HG03571 (cell line): ENCODE measurements around the gene LRRC8C.
"Not testable (repeated sequence)": the region's sequence is repeated elsewhere in the genome, so short reads cannot be mapped to it uniquely, and the experiment has no call there.

Source experiments
- ATAC-seq: cut with Tn5 transposase; IDR thresholded peaks from one replicate; pipeline ENCODE4 v1.9.1; 2021; ENCODE audit not compliant: unreplicated experiment

The LRRC8C gene

GRCh38 chr1:89632657-89633247 lies at the start of gene LRRC8C:
Gene LRRC8C (plus strand): TSS chr1:89633120. CDS start chr1:89686474, 53,354 bp downstream.
- peak; percentile 86 for ATAC-seq

GRCh38 chr1:89584211-89584610 lies 48.7 kb upstream of the LRRC8C start:
- no peak for ATAC-seq

DNA sequence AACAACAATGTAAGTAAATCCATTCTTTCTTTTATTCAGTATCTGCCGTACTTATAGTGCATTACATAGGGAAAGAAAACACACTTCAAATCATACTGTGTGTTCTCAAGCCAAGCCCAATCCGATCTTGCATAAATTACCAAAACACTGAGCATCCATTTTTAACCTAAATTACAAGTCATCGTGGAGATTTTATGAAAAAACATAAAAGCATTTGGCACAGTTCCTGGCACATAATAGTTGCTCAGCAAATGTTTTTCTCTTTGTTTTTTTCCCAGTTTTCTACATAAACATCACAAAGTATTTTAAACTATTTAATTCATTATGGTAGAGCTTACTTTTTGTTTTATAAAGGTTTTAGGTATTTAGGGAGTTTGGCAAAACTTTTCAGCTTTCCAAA lies 48.1 kb upstream of the LRRC8C start:
- ATAC-seq = no peak

DNA sequence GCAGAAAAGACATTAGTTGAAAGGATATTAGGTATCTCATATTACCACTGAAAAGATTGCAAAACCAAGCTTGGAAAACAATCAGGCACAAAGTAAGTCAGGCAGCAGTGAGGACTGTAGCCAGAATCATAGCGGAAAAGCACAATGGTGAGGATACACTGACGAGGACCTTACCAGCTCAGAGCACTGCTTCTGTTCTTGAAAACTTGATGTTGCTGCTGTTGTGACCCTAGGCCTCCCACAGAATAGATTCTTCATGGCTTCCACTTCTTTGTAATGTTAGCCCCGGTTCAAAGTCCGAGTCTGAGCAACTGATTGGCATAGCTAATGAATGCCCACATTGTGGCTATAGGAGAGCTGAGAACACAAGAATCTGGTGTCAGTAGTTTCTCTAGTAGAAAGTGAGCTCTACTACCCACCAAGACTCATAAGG lies 45.2 kb upstream of the LRRC8C start:
- ATAC-seq = no peak

- ATAC-seq = no peak
Observed at GRCh38 chr1:89588480-89588879, 44.4 kb upstream of the LRRC8C start.

DNA sequence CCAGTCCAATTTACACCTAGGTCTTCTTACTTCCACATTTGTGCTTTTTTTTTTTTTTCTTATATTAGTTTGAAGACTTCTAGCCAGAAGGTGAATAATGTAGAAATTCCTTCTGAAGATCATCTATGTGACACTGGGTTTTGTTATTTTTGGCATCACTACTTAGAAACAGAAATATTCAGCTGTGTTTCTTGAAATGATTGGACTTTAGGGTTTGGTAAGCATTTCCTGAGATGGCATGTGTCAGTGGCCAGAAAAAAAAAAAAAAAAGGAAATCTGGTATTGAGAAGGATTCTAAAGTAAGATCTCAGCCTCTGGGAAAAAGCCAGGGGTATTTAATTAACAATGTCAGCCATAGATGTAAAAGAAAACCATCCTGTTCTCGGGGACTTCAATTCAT lies 43.4 kb upstream of the LRRC8C start:
- no peak for ATAC-seq

DNA sequence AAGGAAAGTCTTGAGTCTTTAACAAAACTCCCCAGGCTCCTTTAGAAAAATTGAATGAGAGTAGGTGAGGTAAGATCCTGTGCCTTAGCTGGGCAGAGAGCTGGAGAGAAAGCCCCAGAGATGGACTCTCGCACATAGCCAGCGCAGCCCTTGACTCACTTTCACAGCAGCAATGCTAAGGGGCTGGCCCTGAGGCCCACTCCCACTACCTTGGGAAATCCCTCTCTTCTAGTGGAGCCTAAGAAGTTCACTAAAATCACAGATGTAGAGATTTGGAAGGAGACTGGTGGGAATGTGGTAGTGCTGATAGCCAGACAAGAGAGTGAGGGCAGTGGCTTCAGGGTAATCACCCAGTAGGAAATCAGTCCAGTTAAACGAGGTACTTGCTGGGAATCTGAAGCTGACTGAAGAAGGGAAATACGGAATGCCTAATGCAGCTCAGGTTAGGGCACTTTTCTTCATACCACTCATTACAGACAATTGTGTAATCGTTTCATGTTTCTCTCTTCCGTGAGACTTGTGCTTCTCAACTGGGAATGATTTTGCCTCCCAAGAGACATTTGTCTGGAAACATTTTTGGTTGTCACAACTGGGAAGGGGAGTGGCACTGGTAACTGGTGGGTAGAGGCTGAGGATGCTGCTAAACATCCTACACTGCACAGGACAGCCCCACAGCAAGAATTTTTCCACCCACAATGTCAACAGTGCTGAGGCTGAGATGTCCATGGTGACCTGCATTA lies 42.4 kb upstream of the LRRC8C start:
- ATAC-seq = no peak

GRCh38 chr1:89592861-89593302 lies 40.0 kb upstream of the LRRC8C start:
- not testable (repeated sequence) for ATAC-seq

- ATAC-seq = no peak
Observed at GRCh38 chr1:89594096-89594740, 38.7 kb upstream of the LRRC8C start.

GRCh38 chr1:89596698-89597097 lies 36.2 kb upstream of the LRRC8C start:
- ATAC-seq = no peak

DNA sequence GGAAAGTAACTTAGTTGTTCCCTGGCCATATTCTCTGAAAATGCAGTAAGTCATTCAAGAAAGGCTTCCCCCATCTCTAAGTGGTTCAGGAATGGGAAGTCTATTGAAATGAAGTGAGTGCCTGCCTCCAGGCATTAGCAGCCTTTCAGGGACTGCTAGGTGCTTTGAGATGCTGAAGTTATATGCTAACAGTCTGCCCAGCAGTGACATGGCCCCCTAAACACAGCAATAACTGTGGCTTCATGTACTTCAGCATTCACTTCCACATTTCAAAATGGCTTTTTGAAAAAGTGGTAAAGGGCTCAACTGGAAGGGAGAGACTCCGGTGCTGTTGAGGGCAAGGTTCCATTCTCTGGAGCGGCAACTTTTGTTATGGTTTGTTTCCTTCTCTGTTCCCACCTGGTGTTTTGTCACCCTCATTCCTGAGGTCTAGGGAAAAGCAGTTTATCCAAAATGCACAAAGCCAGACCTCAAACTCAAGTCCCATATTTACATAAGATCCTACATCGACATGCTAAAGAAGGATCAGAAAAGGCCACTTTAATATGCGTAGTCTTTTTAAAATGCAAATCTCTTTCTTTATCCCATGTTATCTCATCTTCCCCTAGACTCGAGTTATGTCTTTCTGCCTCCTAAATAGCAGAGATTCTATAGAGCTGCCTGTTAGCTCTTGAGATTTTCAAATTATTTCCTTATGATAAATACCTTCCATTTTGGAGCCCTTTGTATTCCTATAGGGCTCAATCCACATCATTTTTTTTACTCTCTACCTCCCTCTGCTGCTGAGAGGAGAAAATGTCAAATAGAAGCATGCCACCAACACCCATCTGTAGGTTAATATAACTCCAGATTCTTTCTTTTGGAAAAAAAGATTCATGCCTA lies 34.2 kb upstream of the LRRC8C start:
- no peak for ATAC-seq

- no peak for ATAC-seq
Observed at GRCh38 chr1:89599332-89599630, 33.6 kb upstream of the LRRC8C start.

- no peak for ATAC-seq
Observed at GRCh38 chr1:89600451-89601224, 32.3 kb upstream of the LRRC8C start.

- no peak for ATAC-seq
Observed at GRCh38 chr1:89602871-89603404, 30.0 kb upstream of the LRRC8C start.

GRCh38 chr1:89603651-89604413 lies 29.1 kb upstream of the LRRC8C start:
- ATAC-seq = no peak

- ATAC-seq = no peak
Observed at GRCh38 chr1:89604414-89604735, 28.5 kb upstream of the LRRC8C start.

DNA sequence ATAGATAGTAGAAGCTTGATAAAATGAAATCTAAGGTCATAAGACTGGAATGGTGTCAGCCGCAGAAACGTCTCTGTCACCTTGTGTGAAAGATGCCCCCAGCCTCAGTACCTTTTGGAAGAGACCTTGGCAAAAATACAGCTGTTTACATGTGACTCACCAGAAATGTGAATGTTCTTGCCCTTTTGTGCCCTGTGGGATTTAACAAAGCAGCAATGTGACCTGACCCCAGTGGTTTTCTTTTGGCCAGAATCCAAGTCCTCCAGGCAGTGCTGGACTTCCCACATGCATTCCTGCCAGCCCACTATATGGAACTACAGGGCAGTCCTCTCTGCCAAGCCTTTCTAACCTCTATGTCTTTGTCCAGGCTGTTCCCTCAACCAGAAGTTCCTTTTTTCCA lies 27.2 kb upstream of the LRRC8C start:
- ATAC-seq = no peak

DNA sequence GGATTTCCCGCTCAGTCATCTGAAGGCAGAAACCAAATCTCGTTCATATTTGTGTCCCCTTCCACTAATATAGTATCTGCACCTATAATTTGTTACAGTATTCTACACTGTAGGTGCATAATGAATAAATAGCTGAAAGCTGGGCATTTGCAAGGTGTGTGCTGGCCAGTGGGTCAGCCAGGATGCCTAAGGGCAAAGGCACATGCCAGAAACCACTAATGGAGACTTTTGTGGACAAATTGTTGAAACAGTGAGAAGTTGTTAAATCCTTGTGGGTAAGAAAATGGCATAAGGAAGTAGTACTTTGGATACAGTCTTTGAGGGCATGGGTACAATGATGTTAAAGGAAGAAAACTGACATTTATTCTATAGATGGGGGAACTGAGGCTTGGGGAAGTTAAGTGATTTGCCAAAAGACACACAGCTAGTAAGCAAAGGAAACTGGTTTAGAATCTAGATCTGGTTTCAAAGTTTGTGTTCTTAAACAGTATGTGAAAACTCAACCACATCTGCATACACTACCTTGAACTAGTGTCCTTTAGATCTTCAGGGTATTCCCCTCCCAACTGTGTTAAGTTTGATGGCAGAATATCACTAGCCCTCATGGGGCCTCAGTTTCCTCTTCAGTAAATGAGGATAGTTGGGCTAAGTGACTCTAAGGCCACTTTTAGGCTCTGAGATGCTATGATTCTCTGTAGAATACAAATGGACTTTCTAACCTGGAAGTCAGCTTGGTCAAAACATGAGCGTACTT lies 26.5 kb upstream of the LRRC8C start:
- ATAC-seq = no peak

GRCh38 chr1:89607156-89607555 lies 25.8 kb upstream of the LRRC8C start:
- ATAC-seq = no peak
